Mammary epithelial cell (primary cell): ENCODE measurements around the gene CLIC3.

Source experiments
- CTCF ChIP-seq, 2 donors: IDR thresholded peaks in 1 of 2; conservative IDR thresholded peaks in 1 of 2; 2 replicates each; pipeline ENCODE4 v1.5.1; 2011 to 2012; ENCODE audit warnings: inconsistent platforms in 2 of 2, low read length in 2 of 2, mild to moderate bottlenecking in 2 of 2, control low read depth in 1 of 2, low read depth in 1 of 2; ENCODE audit not compliant: insufficient read depth in 1 of 2; ENCODE audit errors: extremely low read depth in 1 of 2
- EZH2 ChIP-seq: IDR thresholded peaks from 2 replicates; pipeline ENCODE4 v1.6.1; 2012; ENCODE audit warnings: low read length, inconsistent platforms, borderline replicate concordance

DNA sequence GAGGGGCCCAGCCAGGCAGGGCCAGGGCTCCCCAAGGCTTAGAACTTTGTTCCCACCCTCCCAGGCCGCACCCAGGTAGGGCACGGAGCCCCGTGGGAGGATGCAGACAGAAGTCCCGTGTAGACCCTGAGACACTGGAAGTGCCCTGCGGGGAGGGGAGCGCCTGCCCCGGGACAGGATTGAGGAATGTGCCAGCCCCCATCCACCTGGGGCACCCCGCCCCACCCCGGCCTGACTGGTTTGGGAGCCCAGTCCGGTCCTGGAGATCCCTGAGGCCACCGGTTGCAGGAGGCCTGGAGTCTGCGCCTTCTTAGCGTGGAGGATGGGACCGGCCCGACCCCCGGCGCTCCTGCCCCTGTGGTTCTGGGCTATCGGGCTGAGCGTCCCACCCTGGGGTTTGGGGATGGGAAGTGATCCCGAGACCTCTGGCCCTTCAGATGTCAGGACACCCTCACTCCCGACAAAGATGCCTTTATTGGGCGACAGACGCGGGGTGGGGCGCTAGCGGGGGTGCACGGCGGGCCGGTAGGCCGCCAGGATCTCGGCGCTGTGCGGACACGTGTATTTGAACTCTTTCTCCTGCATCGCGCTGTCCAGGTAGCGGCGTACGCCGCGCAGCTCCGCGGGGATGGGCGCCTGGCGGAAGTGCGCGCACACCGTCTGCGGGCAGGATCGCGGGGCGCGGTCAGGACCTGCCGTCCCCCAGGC lies 2.0 kb downstream of the CLIC3 start:
- no peak for TF ChIP-seq EZH2
- no peak for TF ChIP-seq CTCF (conservative IDR thresholded peaks at IDR 0.05 in 1 of 2, IDR thresholded peaks at IDR 0.05 in 1 of 2; ENCODE audit: extremely low read depth in 1 of 2, insufficient read depth in 1 of 2, low read depth in 1 of 2, low read length in 2 of 2)
